ENCODE results near the gene SIAH3. TPM values are rescaled to one million over a fixed set of nuclear protein-coding genes. Genes with fewer than 3 reads are reported as not detected.
"Not testable (repeated sequence)": the region's sequence is repeated elsewhere in the genome, so short reads cannot be mapped to it uniquely, and the experiment has no call there.

The SIAH3 gene
- total and polyA plus RNA-seq, 3 donors from 2014 or later: 0.19 to 0.47 (median 0.36) TPM

GRCh38 chr13:45768656-45769479 is 82.7 kb downstream of the SIAH3 start:
- WGBS, 2 donors: 69 to 81% methylated on average over 4 of the region's 4 CpGs
- Histone ChIP-seq H3K4me3 (no peak overlapping the region), H3K27me3 (no peaks in the 10 kb centered on the region), H3K9me3 (no peaks in the 10 kb centered on the region), H3K36me3 (ENCODE audit: low read depth, missing control alignments) (no peaks in the 10 kb centered on the region), H3K4me1 (no peaks in the 10 kb centered on the region), H3K27ac (no peak overlapping the region)
- intact Hi-C loops (cut with DNase I; ENCODE audit: low total_unique reads): no loop called here
- DNase-seq: no peak
- TF ChIP-seq POLR2A (IDR thresholded peaks at IDR 0.05): no peak
- TF ChIP-seq CTCF (IDR thresholded peaks at IDR 0.05): no peak

- no peaks in the 10 kb centered on the region for H3K36me3 ChIP-seq (ENCODE audit: low read depth, missing control alignments)
- H3K27me3 ChIP-seq: no peaks in the 10 kb centered on the region
- H3K4me1 ChIP-seq: no peaks in the 10 kb centered on the region
- DNase-seq: no peak
- intact Hi-C loops (cut with DNase I; ENCODE audit: low total_unique reads): no loop called here
- no peak overlapping the region for H3K4me3 ChIP-seq
- H3K27ac ChIP-seq: no peak overlapping the region
- 70 to 71% methylated on average over 4 of the region's 4 CpGs for WGBS, 2 donors
- H3K9me3 ChIP-seq: no peaks in the 10 kb centered on the region
- TF ChIP-seq POLR2A (IDR thresholded peaks at IDR 0.05) (no peak), CTCF (IDR thresholded peaks at IDR 0.05) (no peak)
These were observed 86.1 kb downstream of the SIAH3 start for GRCh38 chr13:45765464-45765863.

GRCh38 chr13:45763419-45763818 is 88.1 kb downstream of the SIAH3 start:
- Histone ChIP-seq H3K9me3 (no peaks in the 10 kb centered on the region), H3K27me3 (no peaks in the 10 kb centered on the region), H3K36me3 (ENCODE audit: low read depth, missing control alignments) (no peaks in the 10 kb centered on the region), H3K4me3 (no peak overlapping the region), H3K27ac (no peak overlapping the region), H3K4me1 (no peaks in the 10 kb centered on the region)
- DNase-seq: no peak
- TF ChIP-seq CTCF (IDR thresholded peaks at IDR 0.05) (no peak), POLR2A (IDR thresholded peaks at IDR 0.05) (no peak)
- intact Hi-C loops (cut with DNase I; ENCODE audit: low total_unique reads): no loop called here
- 85 to 86% methylated on average over 4 of the region's 4 CpGs for WGBS, 2 donors

GRCh38 chr13:45757589-45757988 is 94.0 kb downstream of the SIAH3 start:
- H3K4me1 ChIP-seq; H3K4me3 ChIP-seq; intact Hi-C loops (cut with DNase I; ENCODE audit: low total_unique reads); H3K27ac ChIP-seq; H3K36me3 ChIP-seq (ENCODE audit: low read depth, missing control alignments); DNase-seq; H3K27me3 ChIP-seq; H3K9me3 ChIP-seq: not testable (repeated sequence)
- 70 to 75% methylated on average over 3 of the region's 3 CpGs for WGBS, 2 donors

- WGBS, 2 donors: 91 to 95% methylated on average over 1 of the region's 1 CpG
- H3K27ac ChIP-seq; H3K27me3 ChIP-seq; H3K9me3 ChIP-seq; H3K4me3 ChIP-seq; intact Hi-C loops (cut with DNase I; ENCODE audit: low total_unique reads); DNase-seq; H3K36me3 ChIP-seq (ENCODE audit: low read depth, missing control alignments); H3K4me1 ChIP-seq: not testable (repeated sequence)
These were observed 95.1 kb downstream of the SIAH3 start for GRCh38 chr13:45756498-45756897.

- WGBS, 2 donors: 81 to 83% methylated on average over 1 of the region's 1 CpG
- Histone ChIP-seq H3K36me3 (ENCODE audit: low read depth, missing control alignments) (no peaks in the 10 kb centered on the region), H3K27ac (no peak overlapping the region), H3K9me3 (no peaks in the 10 kb centered on the region), H3K27me3 (no peaks in the 10 kb centered on the region), H3K4me1 (peaks cover 4% of the 10 kb centered on the region), H3K4me3 (no peak overlapping the region)
- intact Hi-C loops (cut with DNase I; ENCODE audit: low total_unique reads): no loop called here
- DNase-seq: no peak
- TF ChIP-seq POLR2A (IDR thresholded peaks at IDR 0.05) (no peak), CTCF (IDR thresholded peaks at IDR 0.05) (no peak)
These were observed 99.0 kb downstream of the SIAH3 start for GRCh38 chr13:45752510-45752909.
